CD4-positive, alpha-beta T cell (primary cell): ENCODE data around the gene FBXO21. TPM values are rescaled to one million over a fixed set of nuclear protein-coding genes. Genes with fewer than 3 reads are reported as not detected.

ENCODE experiments used
- ATAC-seq: fragments of 200-7000 bp; cut with Tn5 transposase; one replicate; pipeline ENCODE4 v1.10.0; 2022; ENCODE audit warnings: mild to moderate bottlenecking; ENCODE audit not compliant: poor library complexity
- CTCF ChIA-PET: fragments of 350-600 bp; sonication (Branson Sonifier 250); formaldehyde crosslinking; loops from one replicate; lab custom pipeline; 2021; ENCODE audit warnings: antibody characterized with exemption, inconsistent platforms; lab: Charles Lee
- POLR2A ChIA-PET: fragments of 350-600 bp; sonication (Branson Sonifier 250); formaldehyde crosslinking; loops from one replicate; lab custom pipeline; 2021; ENCODE audit warnings: antibody characterized with exemption, inconsistent platforms; lab: Charles Lee
- DNase-seq, 14 experiments: peaks; one replicate each; pipeline ENCODE4 v3.0.0-alpha.2; 2013 to 2020; ENCODE audit warnings: mixed read lengths in 2 of 14
- H3K27ac ChIP-seq, 2 donors: one replicate each; pipeline versions ENCODE4 v1.5.1 to v1.7.0; 2013; ENCODE audit warnings: low read length in 2 of 2, low read depth in 1 of 2, mild to moderate bottlenecking in 1 of 2
- H3K27me3 ChIP-seq, 2 experiments: 1 replicate in 1 of 2; 2 replicates in 1 of 2; pipeline versions ENCODE4 v1.6.1 to v1.7.0; 2013; ENCODE audit warnings: low read length in 2 of 2, control low read depth in 1 of 2, mild to moderate bottlenecking in 1 of 2, moderate library complexity in 1 of 2; ENCODE audit not compliant: insufficient read depth in 2 of 2, control insufficient read depth in 1 of 2
- H3K36me3 ChIP-seq: one replicate; pipeline ENCODE4 v1.6.1; 2013; ENCODE audit warnings: low read length, control low read depth; ENCODE audit not compliant: insufficient read depth
- H3K4me1 ChIP-seq: one replicate; pipeline ENCODE4 v1.6.1; 2013; ENCODE audit warnings: low read length, control low read depth; ENCODE audit not compliant: insufficient read depth
- H3K4me3 ChIP-seq: one replicate; pipeline ENCODE4 v1.5.1; 2013; ENCODE audit warnings: mild to moderate bottlenecking, low read length, moderate library complexity
- H3K9me3 ChIP-seq, 2 experiments: 1 replicate in 1 of 2; 2 replicates in 1 of 2; pipeline versions ENCODE4 v1.6.1 to v1.7.0; 2013; ENCODE audit warnings: low read length in 2 of 2, mild to moderate bottlenecking in 2 of 2, control low read depth in 1 of 2, moderate library complexity in 1 of 2; ENCODE audit not compliant: control insufficient read depth in 1 of 2, insufficient read depth in 1 of 2
- H3K27ac Mint-ChIP-seq: one replicate; pipeline ENCODE4 v1.8.0; 2020; ENCODE audit warnings: mixed read lengths
- H3K27me3 Mint-ChIP-seq: one replicate; pipeline ENCODE4 v1.8.0; 2021; ENCODE audit warnings: mixed read lengths
- H3K36me3 Mint-ChIP-seq: one replicate; pipeline ENCODE4 v1.8.0; 2021; ENCODE audit warnings: low read depth, mixed read lengths
- H3K4me1 Mint-ChIP-seq: one replicate; pipeline ENCODE4 v1.8.0; 2021; ENCODE audit warnings: low read depth, mixed read lengths
- H3K4me3 Mint-ChIP-seq: one replicate; pipeline ENCODE4 v1.8.0; 2020; ENCODE audit warnings: mild to moderate bottlenecking, mixed read lengths
- H3K9me3 Mint-ChIP-seq: one replicate; pipeline ENCODE4 v1.8.0; 2020; ENCODE audit warnings: mixed read lengths
- CTCF ChIP-seq: fragments of 200-600 bp; IDR thresholded peaks from one replicate; pipeline ENCODE4 v1.8.0; 2022; ENCODE audit warnings: antibody characterized with exemption, mild to moderate bottlenecking
- intact Hi-C, 2 experiments: fragments of 100-400 bp; cut with DNase I in 1 of 2; cut with micrococcal nuclease in 1 of 2; formaldehyde crosslinking; loops; one replicate each; pipeline versions ENCODE4 v1.15.1 to v1.9.0; 2023 to 2025; cut with DNase I, micrococcal nuclease
- total RNA-seq, 174 experiments: library from RNA in 2 of 174; stranded (reverse) in 2 of 174; gene quantifications; one replicate each; pipeline ENCODE4 v1.2.3 and lab custom pipeline; 2021 to 2026

The FBXO21 gene
- total RNA-seq, 2 experiments from 2014 or later, result 67.7 to 67.9 TPM

GRCh38 chr12:117119592-117120198 is 70.6 kb downstream of the FBXO21 start:
- POLR2A ChIA-PET, result no interaction called here
- TF ChIP-seq CTCF, result peak; percentile 81
- intact Hi-C loops, result loop anchor here (1.0 to 5.0 kb wide), 3 partner anchors 94 to 417 kb away; no protein-coding TSS in a partner anchor
- Mint-ChIP-seq H3K9me3 (no peaks in the 10 kb centered on the region), H3K4me3 (no peak overlapping the region), H3K27me3 (no peaks in the 10 kb centered on the region), H3K27ac (no peak overlapping the region), H3K4me1 (no peaks in the 10 kb centered on the region), H3K36me3 (no peaks in the 10 kb centered on the region)
- ATAC-seq (no peak), DNase-seq (peak in 5 of 14 experiments; percentile 8 to 56 (median 43))
- Histone ChIP-seq H3K36me3 (no peaks in the 10 kb centered on the region), H3K27me3 (no peaks in the 10 kb centered on the region), H3K27ac (no peak overlapping the region), H3K9me3 (no peaks in the 10 kb centered on the region), H3K4me1 (no peaks in the 10 kb centered on the region), H3K4me3 (no peak overlapping the region)
- CTCF ChIA-PET, result interaction anchor here (0.8 to 1.5 kb wide), 3 partner anchors 94 to 416 kb away, joined by 3 to 8 read pairs (median 4); no protein-coding TSS in a partner anchor

- ChIA-PET POLR2A (no interaction called here), CTCF (no interaction called here)
- Mint-ChIP-seq H3K4me1 (no peaks in the 10 kb centered on the region), H3K27me3 (no peaks in the 10 kb centered on the region), H3K27ac (no peak overlapping the region), H3K36me3 (no peaks in the 10 kb centered on the region), H3K4me3 (no peak overlapping the region), H3K9me3 (no peaks in the 10 kb centered on the region)
- Histone ChIP-seq H3K27ac (no peak overlapping the region), H3K4me1 (no peaks in the 10 kb centered on the region), H3K27me3 (no peaks in the 10 kb centered on the region), H3K9me3 (no peaks in the 10 kb centered on the region), H3K36me3 (no peaks in the 10 kb centered on the region), H3K4me3 (no peak overlapping the region)
- ATAC-seq, result no peak
- no peak for TF ChIP-seq CTCF
- intact Hi-C loops, result loop anchor here (1.0 to 5.0 kb wide), 3 partner anchors 94 to 417 kb away; no protein-coding TSS in a partner anchor
- no peak for DNase-seq
These were observed 71.3 kb downstream of the FBXO21 start for GRCh38 chr12:117118838-117119591.

DNA sequence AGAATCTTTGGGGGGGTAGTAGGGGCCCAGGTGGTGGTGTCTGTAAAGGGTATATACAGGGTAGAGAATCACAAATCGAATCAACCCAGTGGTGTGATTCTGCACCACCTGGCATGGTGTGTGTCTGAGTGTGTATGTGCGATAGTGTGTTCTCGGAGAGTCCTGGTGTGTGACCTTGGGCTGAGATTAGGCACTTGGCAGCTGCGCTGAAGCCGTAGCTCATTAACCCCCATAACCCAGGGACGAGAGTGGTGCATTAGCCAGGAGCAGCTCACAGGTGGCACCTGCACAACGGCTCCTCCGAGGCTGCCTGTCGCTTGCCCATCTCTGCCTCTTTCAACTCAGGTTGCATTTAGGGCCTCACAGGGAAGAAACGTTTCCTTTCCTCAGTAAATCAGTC is 75.5 kb downstream of the FBXO21 start:
- no peak overlapping the region for H3K4me3 Mint-ChIP-seq

More for the DNA sequence above, 75.5 kb downstream of the FBXO21 start:
- Mint-ChIP-seq H3K27me3 (no peaks in the 10 kb centered on the region), H3K27ac (no peak overlapping the region), H3K4me1 (no peaks in the 10 kb centered on the region), H3K9me3 (no peaks in the 10 kb centered on the region), H3K36me3 (no peaks in the 10 kb centered on the region)
- DNase-seq (no peak), ATAC-seq (no peak)
- intact Hi-C loops, result loop anchor here in 1 of 2 experiments (5.0 kb wide), 1 partner anchor 412 kb away; no protein-coding TSS in a partner anchor
- no peaks in the 10 kb centered on the region for H3K27me3 ChIP-seq
- H3K4me3 ChIP-seq, result no peak overlapping the region
- no peak for TF ChIP-seq CTCF
- ChIA-PET POLR2A (no interaction called here), CTCF (interaction anchor here (1.3 kb wide), 1 partner anchor 20 kb away, joined by 3 read pairs; no protein-coding TSS in a partner anchor)
- H3K27ac ChIP-seq, result no peak overlapping the region
- H3K9me3 ChIP-seq, result peaks cover 0 to 5% of the 10 kb centered on the region in 2 experiments
- no peaks in the 10 kb centered on the region for H3K36me3 ChIP-seq
- no peaks in the 10 kb centered on the region for H3K4me1 ChIP-seq
